ENCODE results near the gene TMEM17.

The TMEM17 gene

DNA sequence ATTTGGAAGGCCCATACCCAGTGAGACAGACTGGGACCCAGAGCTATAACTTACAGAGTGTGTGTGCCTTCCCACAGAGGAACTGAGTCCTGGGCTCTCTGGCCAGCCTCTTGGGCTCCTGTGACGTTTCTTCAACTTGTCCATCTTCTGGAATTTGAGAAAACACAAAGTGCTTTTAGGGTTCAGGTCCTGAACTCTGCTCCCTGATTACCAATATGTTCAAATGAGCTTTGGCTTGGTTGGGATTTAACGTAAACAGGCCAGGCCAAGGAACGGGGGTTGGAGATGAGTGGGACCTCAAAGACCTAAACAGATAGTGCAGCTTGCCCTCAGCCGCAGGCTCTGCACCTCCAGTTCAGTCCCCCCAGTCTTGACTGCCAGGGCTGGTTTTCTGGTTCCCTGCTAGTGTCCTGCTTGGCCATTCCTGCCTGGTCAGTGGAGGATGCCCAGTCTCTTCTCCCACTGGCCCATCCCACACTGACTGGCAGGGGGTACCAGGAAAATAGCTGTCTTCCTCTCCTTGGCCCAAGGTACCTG, 44.9 kb downstream of the TMEM17 start:
- Histone ChIP-seq H3K27ac (ENCODE audit: low read length) (no peak overlapping the region), H3K4me1 (ENCODE audit: control insufficient read depth in 1 of 2, insufficient read depth in 2 of 2, low read length in 2 of 2) (peaks cover 0 to 21% of the 10 kb centered on the region in 2 donors), H3K27me3 (ENCODE audit: low read depth, low read length) (no peaks in the 10 kb centered on the region), H3K4me3 (ENCODE audit: low read depth in 1 of 2, low read length in 2 of 2) (no peak overlapping the region), H3K9me3 (ENCODE audit: control insufficient read depth in 1 of 2, low read length in 2 of 2) (no peaks in the 10 kb centered on the region), H3K36me3 (ENCODE audit: control insufficient read depth in 1 of 2, insufficient read depth in 2 of 2, low read length in 2 of 2) (no peaks in the 10 kb centered on the region)

DNA sequence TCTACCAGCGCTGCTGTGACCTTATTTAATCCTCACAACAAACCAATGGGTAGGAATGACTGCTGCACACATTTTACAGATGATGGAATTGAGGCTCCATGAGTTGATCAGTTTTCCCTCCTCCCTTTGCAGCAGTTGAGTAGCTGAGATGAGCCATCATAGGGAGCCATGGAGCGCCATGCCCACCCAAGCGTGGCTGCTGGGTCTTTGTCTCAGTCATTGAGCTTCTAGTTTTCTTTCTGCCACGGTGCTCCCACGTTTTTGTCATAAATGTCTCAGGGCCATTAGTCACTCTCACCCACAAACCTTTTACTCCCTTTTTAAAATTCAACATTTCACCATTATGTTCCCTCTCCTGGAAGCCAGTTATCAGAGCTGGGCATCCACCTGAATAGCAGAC, 45.8 kb downstream of the TMEM17 start:
- Histone ChIP-seq H3K27ac (ENCODE audit: low read length) (no peak overlapping the region), H3K36me3 (ENCODE audit: control insufficient read depth in 1 of 2, insufficient read depth in 2 of 2, low read length in 2 of 2) (no peaks in the 10 kb centered on the region), H3K27me3 (ENCODE audit: low read depth, low read length) (no peaks in the 10 kb centered on the region), H3K9me3 (ENCODE audit: control insufficient read depth in 1 of 2, low read length in 2 of 2) (no peaks in the 10 kb centered on the region), H3K4me3 (ENCODE audit: low read depth in 1 of 2, low read length in 2 of 2) (no peak overlapping the region), H3K4me1 (ENCODE audit: control insufficient read depth in 1 of 2, insufficient read depth in 2 of 2, low read length in 2 of 2) (peaks cover 0 to 21% of the 10 kb centered on the region in 2 donors)

DNA sequence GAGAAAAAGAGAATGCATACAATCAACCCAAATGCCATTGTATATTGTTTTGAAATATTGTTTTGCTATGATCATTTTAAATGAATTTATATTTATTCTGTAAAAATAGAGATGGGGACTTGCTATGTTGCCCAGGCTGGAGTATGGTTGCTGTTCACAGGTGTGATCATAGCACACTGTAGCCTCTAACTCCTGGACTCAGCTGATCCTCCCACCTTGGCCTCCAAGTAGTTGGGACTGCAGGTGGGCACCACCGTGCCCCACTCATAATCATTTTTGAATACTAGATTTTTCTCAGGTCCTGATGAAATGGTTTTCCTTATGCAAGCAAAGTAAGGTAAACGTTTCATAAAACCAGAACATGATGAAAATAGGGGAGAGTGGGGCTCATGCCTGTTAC, 46.3 kb downstream of the TMEM17 start:
- H3K27ac ChIP-seq (ENCODE audit: low read length): no peak overlapping the region

DNA sequence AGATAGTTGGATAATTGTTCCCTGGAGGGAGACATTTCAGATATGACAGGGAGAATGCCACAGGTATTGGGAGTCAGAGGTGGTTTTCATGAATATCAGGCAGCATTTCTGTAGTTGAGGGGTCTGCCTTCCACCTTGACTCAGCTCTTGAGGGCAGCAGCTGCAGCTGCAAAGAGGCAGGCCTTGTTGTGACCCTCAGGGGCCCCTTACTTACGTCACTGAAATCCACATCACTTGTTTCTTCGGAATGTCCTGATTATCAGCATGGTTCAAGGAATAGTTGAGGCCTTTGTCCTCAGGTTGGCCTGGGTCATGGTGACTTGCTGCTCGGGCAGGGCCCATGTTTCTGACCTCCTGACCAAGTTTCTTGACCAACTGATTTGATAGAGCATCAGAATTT, 46.9 kb downstream of the TMEM17 start:
- Histone ChIP-seq H3K9me3 (ENCODE audit: control insufficient read depth in 1 of 2, low read length in 2 of 2) (no peaks in the 10 kb centered on the region), H3K4me1 (ENCODE audit: control insufficient read depth in 1 of 2, insufficient read depth in 2 of 2, low read length in 2 of 2) (peaks cover 0 to 24% of the 10 kb centered on the region in 2 donors), H3K27ac (ENCODE audit: low read length) (no peak overlapping the region), H3K4me3 (ENCODE audit: low read depth in 1 of 2, low read length in 2 of 2) (no peak overlapping the region), H3K27me3 (ENCODE audit: low read depth, low read length) (no peaks in the 10 kb centered on the region), H3K36me3 (ENCODE audit: control insufficient read depth in 1 of 2, insufficient read depth in 2 of 2, low read length in 2 of 2) (no peaks in the 10 kb centered on the region)

More for the DNA sequence above, 46.3 kb downstream of the TMEM17 start:
- Histone ChIP-seq H3K36me3 (ENCODE audit: control insufficient read depth in 1 of 2, insufficient read depth in 2 of 2, low read length in 2 of 2) (no peaks in the 10 kb centered on the region), H3K9me3 (ENCODE audit: control insufficient read depth in 1 of 2, low read length in 2 of 2) (no peaks in the 10 kb centered on the region), H3K4me3 (ENCODE audit: low read depth in 1 of 2, low read length in 2 of 2) (no peak overlapping the region), H3K27me3 (ENCODE audit: low read depth, low read length) (no peaks in the 10 kb centered on the region), H3K4me1 (ENCODE audit: control insufficient read depth in 1 of 2, insufficient read depth in 2 of 2, low read length in 2 of 2) (peaks cover 0 to 21% of the 10 kb centered on the region in 2 donors)

DNA sequence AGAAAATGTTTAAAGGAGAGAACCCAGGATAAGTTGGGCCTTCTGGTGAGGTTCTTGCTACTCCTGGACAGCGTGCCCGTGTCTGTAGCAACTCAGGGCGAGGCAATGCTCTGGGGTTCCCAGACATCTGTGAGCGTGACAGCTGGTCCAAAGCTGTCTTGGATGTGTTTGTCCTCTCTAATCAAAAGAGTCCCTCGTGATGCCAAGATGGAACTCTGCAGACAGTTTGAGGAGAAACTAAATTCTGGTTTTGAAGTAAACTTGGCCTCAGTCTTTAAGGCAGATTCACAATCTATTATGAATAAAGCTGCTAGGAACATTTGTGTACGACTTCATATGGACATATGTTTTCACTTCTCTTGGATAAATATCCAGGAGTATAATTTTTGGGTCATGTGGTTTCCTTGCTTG, 47.3 kb downstream of the TMEM17 start:
- Histone ChIP-seq H3K4me1 (ENCODE audit: control insufficient read depth in 1 of 2, insufficient read depth in 2 of 2, low read length in 2 of 2) (peaks cover 0 to 28% of the 10 kb centered on the region in 2 donors), H3K4me3 (ENCODE audit: low read depth in 1 of 2, low read length in 2 of 2) (no peak overlapping the region), H3K27me3 (ENCODE audit: low read depth, low read length) (no peaks in the 10 kb centered on the region), H3K36me3 (ENCODE audit: control insufficient read depth in 1 of 2, insufficient read depth in 2 of 2, low read length in 2 of 2) (no peaks in the 10 kb centered on the region), H3K9me3 (ENCODE audit: control insufficient read depth in 1 of 2, low read length in 2 of 2) (no peaks in the 10 kb centered on the region), H3K27ac (ENCODE audit: low read length) (no peak overlapping the region)

DNA sequence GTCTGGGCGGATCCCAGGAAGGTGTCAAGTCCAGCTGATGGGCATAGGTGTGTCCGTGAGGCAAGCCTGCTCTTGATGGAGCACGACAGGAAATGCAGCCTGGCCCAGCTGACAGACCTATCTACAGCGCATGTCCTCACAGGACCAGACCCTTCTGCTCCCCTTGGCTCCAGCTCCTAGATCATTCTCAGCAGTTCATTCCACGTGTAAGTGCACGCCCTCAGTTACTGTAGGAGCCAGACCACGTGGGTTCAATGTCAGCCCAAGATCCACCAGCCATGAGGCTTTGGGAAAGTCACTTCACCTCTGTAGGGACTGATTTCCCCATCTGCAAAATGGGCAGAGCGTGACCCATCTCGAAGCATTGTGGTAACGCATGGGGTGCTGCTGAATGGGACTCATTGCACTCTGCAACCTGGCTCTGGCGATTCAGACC, 47.8 kb downstream of the TMEM17 start:
- H3K36me3 ChIP-seq (ENCODE audit: control insufficient read depth in 1 of 2, insufficient read depth in 2 of 2, low read length in 2 of 2): no peaks in the 10 kb centered on the region
- no peak overlapping the region for H3K27ac ChIP-seq (ENCODE audit: low read length)
- H3K27me3 ChIP-seq (ENCODE audit: low read depth, low read length): no peaks in the 10 kb centered on the region
- H3K4me3 ChIP-seq (ENCODE audit: low read depth in 1 of 2, low read length in 2 of 2): no peak overlapping the region
- no peaks in the 10 kb centered on the region for H3K9me3 ChIP-seq (ENCODE audit: control insufficient read depth in 1 of 2, low read length in 2 of 2)
- peaks cover 0 to 32% of the 10 kb centered on the region in 2 donors for H3K4me1 ChIP-seq (ENCODE audit: control insufficient read depth in 1 of 2, insufficient read depth in 2 of 2, low read length in 2 of 2)

DNA sequence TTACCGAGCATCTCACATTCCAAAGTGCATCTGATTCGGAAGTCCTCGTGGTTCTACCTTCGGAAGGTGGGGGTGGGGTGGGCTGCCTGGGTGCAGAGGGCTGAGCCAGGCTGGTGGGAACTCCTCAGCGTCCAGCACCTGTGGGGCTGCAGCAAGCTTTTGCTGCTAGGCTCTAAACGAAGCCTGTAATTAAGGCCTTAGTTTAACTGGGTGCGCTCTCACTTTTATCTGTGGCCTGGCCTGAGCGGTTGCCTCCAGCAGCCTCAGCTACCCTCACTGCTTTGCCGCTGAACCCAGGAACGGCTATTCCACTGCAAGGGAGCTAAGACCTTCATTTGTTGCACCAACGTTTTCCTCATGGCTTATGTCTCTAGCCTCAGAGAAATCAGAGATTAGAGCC, 48.4 kb downstream of the TMEM17 start:
- no peaks in the 10 kb centered on the region for H3K27me3 ChIP-seq (ENCODE audit: low read depth, low read length)
- H3K9me3 ChIP-seq (ENCODE audit: control insufficient read depth in 1 of 2, low read length in 2 of 2): no peaks in the 10 kb centered on the region

DNA sequence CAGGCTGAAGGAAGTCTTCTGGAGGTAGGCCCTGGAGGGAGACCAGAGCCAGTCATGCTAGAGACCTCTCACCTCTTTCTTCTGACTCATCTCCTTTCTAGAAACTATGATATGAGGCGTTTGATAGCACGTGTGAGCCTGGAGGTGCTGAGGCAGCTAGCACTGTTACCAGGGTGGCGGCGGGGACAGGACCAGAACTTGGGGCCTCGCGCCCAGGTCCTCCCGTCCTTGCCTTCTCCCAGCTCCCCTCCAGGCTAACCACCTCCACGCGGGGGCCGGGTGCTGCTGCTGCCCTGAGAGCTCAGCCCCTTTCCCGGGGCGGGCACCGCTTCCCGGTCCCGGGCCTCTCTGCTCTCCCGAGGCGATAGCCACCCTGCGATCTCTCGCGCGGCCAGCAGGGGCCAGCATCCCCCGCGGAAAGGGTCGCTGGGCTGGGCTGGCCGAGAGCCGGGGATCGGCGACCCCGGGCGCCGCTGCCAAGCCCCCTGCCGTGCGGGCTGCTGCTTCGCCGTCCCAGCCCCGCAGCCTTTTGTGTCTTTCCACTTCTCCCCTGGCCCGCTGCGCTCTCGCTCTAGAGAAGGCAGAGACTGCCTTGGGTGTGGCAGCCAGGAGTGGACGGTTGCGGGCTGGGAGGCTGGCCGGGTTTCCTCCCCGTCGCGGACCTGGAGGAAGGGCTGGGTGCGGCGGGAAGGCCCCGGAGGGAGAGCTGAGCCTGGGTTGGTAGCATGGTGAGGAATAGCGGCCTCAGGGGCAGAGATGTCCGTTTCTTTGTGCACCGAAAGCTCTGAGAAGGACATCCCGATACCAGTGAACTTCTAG, 49.1 kb downstream of the TMEM17 start:
- Histone ChIP-seq H3K27ac (ENCODE audit: low read length) (peak overlapping the region; percentile 41), H3K36me3 (ENCODE audit: control insufficient read depth in 1 of 2, insufficient read depth in 2 of 2, low read length in 2 of 2) (no peaks in the 10 kb centered on the region), H3K27me3 (ENCODE audit: low read depth, low read length) (no peaks in the 10 kb centered on the region), H3K9me3 (ENCODE audit: control insufficient read depth in 1 of 2, low read length in 2 of 2) (no peaks in the 10 kb centered on the region), H3K4me3 (ENCODE audit: low read depth in 1 of 2, low read length in 2 of 2) (peak overlapping the region; percentile 51 to 81), H3K4me1 (ENCODE audit: control insufficient read depth in 1 of 2, insufficient read depth in 2 of 2, low read length in 2 of 2) (peaks cover 0 to 31% of the 10 kb centered on the region in 2 donors)

More for the DNA sequence above, 48.4 kb downstream of the TMEM17 start:
- Histone ChIP-seq H3K4me1 (ENCODE audit: control insufficient read depth in 1 of 2, insufficient read depth in 2 of 2, low read length in 2 of 2) (peaks cover 0 to 33% of the 10 kb centered on the region in 2 donors), H3K36me3 (ENCODE audit: control insufficient read depth in 1 of 2, insufficient read depth in 2 of 2, low read length in 2 of 2) (no peaks in the 10 kb centered on the region), H3K4me3 (ENCODE audit: low read depth in 1 of 2, low read length in 2 of 2) (peak overlapping the region; percentile 51 to 81), H3K27ac (ENCODE audit: low read length) (peak overlapping the region; percentile 41)

DNA sequence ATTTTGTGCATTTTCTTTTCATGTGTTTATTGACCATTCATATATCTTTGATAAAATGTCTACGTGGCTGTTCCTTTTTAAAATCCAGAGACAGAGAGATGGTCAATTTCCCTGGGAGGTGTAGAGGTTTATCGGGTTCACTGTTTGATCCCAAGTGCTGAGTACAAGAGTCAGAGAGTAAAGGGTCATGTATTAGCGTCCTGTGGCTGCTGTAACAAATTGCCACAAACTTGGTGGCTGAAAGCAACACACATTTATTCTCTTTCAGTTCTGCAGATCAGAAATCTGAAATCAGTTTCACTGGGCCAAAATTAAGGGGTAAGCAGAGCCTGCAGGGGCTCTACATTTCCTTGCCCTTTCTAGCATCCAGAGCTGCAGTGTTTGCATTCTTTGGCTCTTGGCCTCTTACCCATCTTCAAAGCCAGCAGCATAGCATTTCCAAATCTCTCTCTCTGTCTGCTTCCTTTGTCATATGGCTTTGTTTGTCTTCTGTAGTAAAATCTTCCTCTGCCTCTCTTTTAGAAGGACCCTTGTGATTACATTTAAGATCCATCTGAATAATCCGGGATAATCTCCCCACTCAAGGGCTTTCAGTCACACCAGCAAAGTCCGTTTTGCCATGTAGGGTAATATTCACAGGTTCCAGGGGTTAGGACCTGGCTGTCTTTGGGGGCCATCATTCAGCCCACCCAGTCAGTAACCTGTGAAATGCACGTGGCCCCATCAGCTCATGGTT, 49.9 kb downstream of the TMEM17 start:
- Histone ChIP-seq H3K4me3 (ENCODE audit: low read depth in 1 of 2, low read length in 2 of 2) (peak overlapping the region in 1 of 2 donors; percentile 81), H3K36me3 (ENCODE audit: control insufficient read depth in 1 of 2, insufficient read depth in 2 of 2, low read length in 2 of 2) (no peaks in the 10 kb centered on the region), H3K9me3 (ENCODE audit: control insufficient read depth in 1 of 2, low read length in 2 of 2) (no peaks in the 10 kb centered on the region), H3K27me3 (ENCODE audit: low read depth, low read length) (no peaks in the 10 kb centered on the region), H3K27ac (ENCODE audit: low read length) (no peak overlapping the region), H3K4me1 (ENCODE audit: control insufficient read depth in 1 of 2, insufficient read depth in 2 of 2, low read length in 2 of 2) (peaks cover 0 to 25% of the 10 kb centered on the region in 2 donors)

DNA sequence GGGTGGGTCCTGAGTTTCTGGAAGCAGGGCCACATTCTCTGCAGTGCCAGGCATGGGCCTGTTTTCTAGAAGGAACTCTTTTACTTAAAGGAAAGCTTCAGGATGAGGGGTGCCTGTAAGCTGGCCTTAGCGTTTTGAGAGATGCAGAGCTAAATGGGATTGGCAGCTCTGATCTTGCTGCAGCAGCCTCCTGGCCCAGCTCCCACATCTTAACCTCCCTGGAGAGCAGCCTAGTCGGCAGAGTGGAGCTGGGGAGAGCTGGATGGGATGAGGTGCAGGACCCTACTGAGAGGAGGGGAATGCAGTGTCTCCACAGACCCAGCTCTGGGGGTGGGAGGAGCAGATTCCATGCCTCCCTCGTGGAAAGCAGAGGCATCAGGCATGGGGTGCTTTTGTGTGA, 52.0 kb downstream of the TMEM17 start:
- Histone ChIP-seq H3K27me3 (ENCODE audit: low read depth, low read length) (no peaks in the 10 kb centered on the region), H3K4me3 (ENCODE audit: low read depth in 1 of 2, low read length in 2 of 2) (no peak overlapping the region), H3K4me1 (ENCODE audit: control insufficient read depth in 1 of 2, insufficient read depth in 2 of 2, low read length in 2 of 2) (peaks cover 0 to 25% of the 10 kb centered on the region in 2 donors), H3K36me3 (ENCODE audit: control insufficient read depth in 1 of 2, insufficient read depth in 2 of 2, low read length in 2 of 2) (no peaks in the 10 kb centered on the region), H3K27ac (ENCODE audit: low read length) (no peak overlapping the region), H3K9me3 (ENCODE audit: control insufficient read depth in 1 of 2, low read length in 2 of 2) (no peaks in the 10 kb centered on the region)

DNA sequence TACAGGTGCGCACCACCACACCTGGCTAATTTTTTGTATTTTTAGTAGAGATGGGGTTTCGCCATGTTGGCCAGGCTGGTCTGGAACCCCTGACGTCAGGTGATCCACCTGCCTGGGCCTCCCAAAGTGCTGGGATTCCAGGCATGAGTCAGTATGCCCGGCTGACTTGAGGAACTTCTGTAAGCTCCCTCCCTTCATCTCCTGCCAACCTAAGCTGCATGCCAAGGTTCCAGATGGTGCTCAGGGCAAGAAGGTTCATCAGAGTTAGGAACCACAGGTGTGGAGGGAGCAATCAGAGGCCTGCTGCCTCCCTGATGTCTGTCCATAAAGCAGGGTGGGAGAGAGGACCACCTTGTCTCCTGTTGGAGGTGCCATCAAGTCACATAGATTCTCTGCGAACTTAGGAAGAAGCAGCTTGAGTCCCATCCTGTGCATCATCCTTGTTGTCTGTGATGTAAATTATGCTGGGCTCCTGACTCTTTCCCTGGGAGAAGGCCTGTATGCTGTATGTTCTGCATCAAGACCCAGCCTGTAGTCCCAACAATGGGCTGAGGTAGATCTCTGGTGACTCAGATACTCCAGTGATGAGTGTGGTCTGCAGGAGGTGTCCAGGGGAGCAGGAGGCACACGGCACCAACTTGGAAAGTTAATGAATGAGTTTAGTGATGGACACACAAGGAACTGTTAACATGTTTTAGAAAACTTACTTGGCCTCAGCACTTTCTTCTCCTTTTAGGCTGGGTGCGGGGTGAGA, 53.1 kb downstream of the TMEM17 start:
- H3K27me3 ChIP-seq (ENCODE audit: low read depth, low read length): no peaks in the 10 kb centered on the region
- H3K4me3 ChIP-seq (ENCODE audit: low read depth in 1 of 2, low read length in 2 of 2): no peak overlapping the region
- no peak overlapping the region for H3K27ac ChIP-seq (ENCODE audit: low read length)
- no peaks in the 10 kb centered on the region for H3K9me3 ChIP-seq (ENCODE audit: control insufficient read depth in 1 of 2, low read length in 2 of 2)
- peaks cover 0 to 22% of the 10 kb centered on the region in 2 donors for H3K4me1 ChIP-seq (ENCODE audit: control insufficient read depth in 1 of 2, insufficient read depth in 2 of 2, low read length in 2 of 2)
- no peaks in the 10 kb centered on the region for H3K36me3 ChIP-seq (ENCODE audit: control insufficient read depth in 1 of 2, insufficient read depth in 2 of 2, low read length in 2 of 2)

All from muscle layer of duodenum (tissue), 2 donors.